ENCODE results near the gene SAPCD2. TPM values are rescaled to one million over a fixed set of nuclear protein-coding genes. Genes with fewer than 3 reads are reported as not detected.

Gene SAPCD2
- total RNA-seq, 1 donor from 2014 or later: 2.4 TPM

GRCh38 chr9:137031904-137032640, 38.3 kb downstream of the SAPCD2 start, which contains the start of gene FUT7:
Gene FUT7 (minus strand): TSS chr9:137032088. CDS start chr9:137031991, 97 bp downstream.
- DNase-seq (ENCODE audit: low spot score): no peak

- no peak for DNase-seq (ENCODE audit: low spot score)
Observed at GRCh38 chr9:137030538-137031527, 39.5 kb downstream of the SAPCD2 start.

- no peak for DNase-seq (ENCODE audit: low spot score)
Observed at GRCh38 chr9:137030006-137030405, 40.4 kb downstream of the SAPCD2 start.

GRCh38 chr9:137029058-137029936, 41.1 kb downstream of the SAPCD2 start:
- peak; percentile 77 for DNase-seq (ENCODE audit: low spot score)

- DNase-seq (ENCODE audit: low spot score): peak; percentile 59
Observed at GRCh38 chr9:137028263-137029057, 41.9 kb downstream of the SAPCD2 start.

- DNase-seq (ENCODE audit: low spot score): no peak
Observed at GRCh38 chr9:137027369-137028262, 42.7 kb downstream of the SAPCD2 start, which contains the start of gene ABCA2. Gene ABCA2 (minus strand): TSS chr9:137028237. CDS start chr9:137028140, 97 bp downstream.

- no peak for DNase-seq (ENCODE audit: low spot score)
Observed at GRCh38 chr9:137026828-137027227, 43.5 kb downstream of the SAPCD2 start.

- DNase-seq (ENCODE audit: low spot score): no peak
Observed at GRCh38 chr9:137026384-137026783, 44.0 kb downstream of the SAPCD2 start.

GRCh38 chr9:137025517-137025966, 44.8 kb downstream of the SAPCD2 start:
- peak; percentile 90 for DNase-seq (ENCODE audit: low spot score)

GRCh38 chr9:137023583-137023991, 46.8 kb downstream of the SAPCD2 start:
- DNase-seq (ENCODE audit: low spot score): no peak

GRCh38 chr9:137023157-137023556, 47.2 kb downstream of the SAPCD2 start:
- DNase-seq (ENCODE audit: low spot score): no peak

GRCh38 chr9:137022662-137023008, 47.7 kb downstream of the SAPCD2 start:
- no peak for DNase-seq (ENCODE audit: low spot score)

- DNase-seq (ENCODE audit: low spot score): peak; percentile 93
Observed at GRCh38 chr9:137021979-137022661, 48.2 kb downstream of the SAPCD2 start.

- DNase-seq (ENCODE audit: low spot score): no peak
Observed at GRCh38 chr9:137021568-137021978, 48.8 kb downstream of the SAPCD2 start.

GRCh38 chr9:137020771-137021567, 49.4 kb downstream of the SAPCD2 start:
- DNase-seq (ENCODE audit: low spot score): no peak

GRCh38 chr9:137019891-137020683, 50.3 kb downstream of the SAPCD2 start:
- DNase-seq (ENCODE audit: low spot score): no peak

Measured in mucosa of gallbladder (tissue), 1 donor.